ENCODE data around the gene MAP4K3.

Gene MAP4K3

DNA sequence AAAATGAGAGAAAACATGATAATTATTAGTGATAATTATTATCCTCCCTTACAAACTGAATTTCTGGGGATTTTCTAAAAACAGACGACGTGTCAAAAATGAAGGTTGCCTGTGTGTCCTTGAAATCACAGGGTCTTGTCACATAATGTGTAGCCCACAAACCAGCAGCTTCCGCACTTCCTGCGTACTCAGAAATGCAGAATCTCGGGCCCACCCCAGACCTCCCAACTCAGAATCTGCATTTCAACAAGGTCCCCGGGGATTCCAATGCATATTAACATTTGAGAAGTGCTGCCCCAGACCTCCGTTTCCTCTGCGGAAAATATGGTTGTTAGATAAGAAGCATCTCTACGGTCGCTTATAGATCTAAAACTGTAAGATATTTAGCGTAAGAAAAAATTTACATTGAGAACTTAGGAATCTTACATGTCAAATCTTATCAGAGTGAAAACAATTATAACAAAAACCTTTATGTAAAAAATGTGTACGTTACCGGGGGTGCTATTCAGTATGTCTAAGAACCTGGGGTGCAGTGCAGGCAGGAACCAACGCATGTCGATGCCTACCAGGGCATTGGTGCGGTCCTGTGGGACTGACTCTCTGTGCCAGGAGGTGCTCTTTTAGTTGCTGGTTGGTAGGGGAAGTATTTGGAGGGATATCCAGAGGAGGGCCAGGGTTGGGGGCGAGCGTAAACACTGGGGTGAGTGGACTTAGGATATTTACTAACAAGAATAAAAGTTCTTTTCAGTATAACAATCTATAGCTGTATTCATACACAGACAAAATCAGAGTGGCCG, 208.5 kb downstream of the MAP4K3 start:
- H3K4me1 Mint-ChIP-seq, result peaks cover 9 to 17% of the 10 kb centered on the region in 2 donors
- H3K4me3 Mint-ChIP-seq, result peak overlapping the region; percentile 61 to 65
- ATAC-seq (replicated peaks) (peak; percentile 50 to 53), DNase-seq (no peak)
- H3K9me3 Mint-ChIP-seq, result no peaks in the 10 kb centered on the region
- H3K27ac Mint-ChIP-seq, result no peak overlapping the region
- H3K27me3 Mint-ChIP-seq, result no peaks in the 10 kb centered on the region
- H3K36me3 Mint-ChIP-seq, result no peaks in the 10 kb centered on the region

DNA sequence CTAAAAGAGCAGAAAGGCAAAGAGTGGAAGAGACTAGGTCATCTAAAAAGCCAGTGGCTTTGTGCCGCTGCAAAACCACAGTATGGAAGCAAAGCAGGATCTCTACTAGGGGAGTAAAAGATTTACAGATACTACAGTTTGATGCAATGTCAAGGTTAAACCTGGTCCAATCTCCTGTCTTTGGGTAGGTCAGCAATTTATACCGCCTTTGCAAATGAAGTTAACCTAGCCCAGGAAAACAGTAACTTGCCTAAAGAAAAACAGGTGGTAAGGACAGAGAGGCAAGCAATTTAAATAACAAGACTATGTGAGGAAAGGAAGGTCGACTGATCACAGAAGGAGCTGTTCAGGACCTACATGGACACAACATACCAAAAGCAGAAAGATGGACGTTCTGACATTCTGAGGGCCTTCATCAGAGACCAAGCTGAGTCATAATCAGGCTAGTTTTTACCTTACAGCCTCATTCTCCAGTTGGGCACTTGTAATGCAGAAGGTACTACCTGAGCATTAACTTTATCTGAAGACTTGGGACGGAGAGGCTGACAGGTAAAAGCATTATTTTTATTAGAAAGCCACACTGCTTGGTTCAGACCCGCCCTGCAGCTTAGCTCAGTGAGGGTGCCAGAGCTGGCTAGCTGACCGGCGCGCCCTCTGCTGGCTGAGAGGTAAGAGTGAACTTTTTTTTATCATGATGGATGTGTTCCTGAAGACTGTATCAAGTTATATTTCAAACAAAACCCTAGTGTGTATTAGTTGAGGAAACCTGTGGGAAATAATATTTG, 209.3 kb downstream of the MAP4K3 start:
- H3K36me3 Mint-ChIP-seq, result no peaks in the 10 kb centered on the region
- H3K27ac Mint-ChIP-seq, result no peak overlapping the region

DNA sequence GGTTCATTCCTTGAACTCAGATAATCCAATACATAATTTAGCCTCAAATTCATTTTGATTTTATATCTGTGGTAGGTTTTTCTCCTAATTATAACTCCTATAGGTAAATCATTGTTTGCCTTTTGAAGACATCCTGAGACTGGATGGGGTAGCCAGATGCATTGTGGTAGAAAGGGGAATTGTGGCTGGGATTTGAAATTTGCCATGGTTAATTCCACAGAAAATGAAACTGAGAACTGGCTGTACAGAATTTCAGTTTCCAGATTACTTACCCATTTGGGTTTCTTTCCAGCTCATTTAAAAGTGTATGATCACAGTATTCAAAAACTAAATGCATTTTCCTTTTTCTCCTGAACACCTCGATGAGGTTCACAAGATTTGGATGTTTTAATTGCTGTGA, 211.5 kb downstream of the MAP4K3 start:
- ATAC-seq (replicated peaks) (peak in 1 of 2 donors; percentile 25), DNase-seq (no peak)
- Mint-ChIP-seq H3K4me3 (no peak overlapping the region), H3K27ac (no peak overlapping the region), H3K4me1 (peaks cover 9 to 17% of the 10 kb centered on the region in 2 donors), H3K9me3 (no peaks in the 10 kb centered on the region), H3K27me3 (no peaks in the 10 kb centered on the region), H3K36me3 (no peaks in the 10 kb centered on the region)

More for the DNA sequence above, 209.3 kb downstream of the MAP4K3 start:
- Mint-ChIP-seq H3K4me3 (peak overlapping the region; percentile 61 to 65), H3K27me3 (no peaks in the 10 kb centered on the region), H3K9me3 (no peaks in the 10 kb centered on the region), H3K4me1 (peaks cover 9 to 17% of the 10 kb centered on the region in 2 donors)
- ATAC-seq (replicated peaks) (peak; percentile 91), DNase-seq (peak; percentile 40)

DNA sequence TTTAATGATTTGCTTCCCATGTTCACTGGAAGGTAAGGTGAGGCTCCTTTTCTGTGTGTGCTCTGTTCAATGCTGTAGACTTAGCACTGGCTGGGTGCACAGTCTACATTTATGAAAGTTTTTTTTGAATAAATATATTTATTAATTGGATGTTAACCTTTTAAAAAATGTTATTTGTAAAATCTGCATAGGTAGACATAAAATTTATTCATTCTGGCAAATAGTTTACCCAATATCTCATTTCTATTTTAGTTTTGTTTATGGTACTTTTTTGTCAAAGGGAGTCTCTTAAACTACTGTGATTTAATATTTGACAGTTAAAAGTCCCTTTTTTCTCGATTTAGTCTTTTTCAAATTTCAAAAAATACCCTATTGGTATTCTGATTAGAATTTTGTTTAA, 213.2 kb downstream of the MAP4K3 start:
- no peaks in the 10 kb centered on the region for H3K36me3 Mint-ChIP-seq

DNA sequence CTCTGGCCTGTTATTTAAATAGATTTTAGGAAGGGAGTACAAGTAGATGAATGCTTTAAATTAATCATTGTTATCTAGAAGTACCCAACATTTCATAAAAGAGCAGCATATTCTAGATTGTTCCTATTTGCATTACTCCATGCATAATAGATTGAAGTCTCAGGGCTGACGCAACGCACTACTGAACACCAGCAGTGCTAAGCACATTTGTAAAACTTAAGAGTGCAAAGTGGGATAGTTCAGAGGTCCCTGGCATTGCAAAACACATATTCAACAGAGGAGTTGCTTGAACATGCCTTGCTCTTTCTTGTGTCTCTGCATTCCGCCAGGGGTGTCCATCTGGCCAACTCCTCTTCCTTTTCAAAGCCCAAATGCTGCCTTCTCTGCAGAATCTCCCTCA, 215.6 kb downstream of the MAP4K3 start:
- no peak overlapping the region for H3K27ac Mint-ChIP-seq

More for the DNA sequence above, 213.2 kb downstream of the MAP4K3 start:
- H3K4me1 Mint-ChIP-seq, result peaks cover 8 to 15% of the 10 kb centered on the region in 2 donors
- H3K27ac Mint-ChIP-seq, result no peak overlapping the region
- no peaks in the 10 kb centered on the region for H3K27me3 Mint-ChIP-seq
- ATAC-seq (replicated peaks) (no peak), DNase-seq (no peak)
- no peak overlapping the region for H3K4me3 Mint-ChIP-seq
- H3K9me3 Mint-ChIP-seq, result no peaks in the 10 kb centered on the region

DNA sequence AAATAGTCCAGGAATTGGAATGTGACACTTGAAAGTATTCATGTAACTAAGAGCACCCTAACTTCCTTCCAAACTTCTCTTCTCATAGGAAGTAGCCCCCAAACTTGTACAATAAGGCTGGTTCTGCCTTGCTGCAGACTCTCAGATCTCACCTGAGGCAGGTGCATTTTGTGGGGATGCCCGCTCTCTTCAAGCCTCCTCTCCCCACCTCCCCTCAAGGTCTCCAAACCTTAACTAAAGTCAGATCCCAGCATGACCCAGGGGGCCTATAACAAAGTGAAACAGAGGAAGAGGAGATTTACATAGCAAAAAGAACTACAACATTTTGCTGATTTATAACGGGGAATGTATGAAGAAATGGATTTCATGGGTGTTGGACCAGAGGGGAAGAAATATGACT, 216.9 kb downstream of the MAP4K3 start:
- Mint-ChIP-seq H3K27me3 (no peaks in the 10 kb centered on the region), H3K4me1 (peaks cover 9 to 10% of the 10 kb centered on the region in 2 donors), H3K36me3 (no peaks in the 10 kb centered on the region), H3K27ac (no peak overlapping the region), H3K4me3 (no peak overlapping the region), H3K9me3 (no peaks in the 10 kb centered on the region)
- DNase-seq (no peak), ATAC-seq (replicated peaks) (no peak)

More for the DNA sequence above, 215.6 kb downstream of the MAP4K3 start:
- Mint-ChIP-seq H3K36me3 (no peaks in the 10 kb centered on the region), H3K27me3 (no peaks in the 10 kb centered on the region), H3K9me3 (no peaks in the 10 kb centered on the region), H3K4me3 (no peak overlapping the region), H3K4me1 (peaks cover 6 to 8% of the 10 kb centered on the region in 2 donors)
- DNase-seq (no peak), ATAC-seq (replicated peaks) (no peak)

DNA sequence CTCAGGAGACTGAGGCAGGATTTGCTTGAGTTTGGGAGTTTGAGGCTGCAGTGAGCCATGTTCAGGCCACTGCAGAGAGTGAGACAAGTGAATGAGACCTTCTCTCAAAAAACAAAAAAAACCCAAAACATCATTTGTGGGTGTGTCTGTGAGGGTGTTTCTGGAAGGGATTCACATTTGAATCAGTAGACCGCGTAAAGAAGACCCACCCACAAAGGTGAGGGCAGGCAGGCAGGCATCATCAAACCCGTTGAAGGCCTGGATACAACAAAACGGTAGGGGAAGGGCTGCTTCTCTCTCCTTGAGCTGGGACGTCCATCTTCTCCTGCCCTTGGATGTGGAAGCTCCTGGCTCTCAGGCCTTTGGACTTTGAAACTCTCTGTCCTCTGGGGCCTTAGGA, 218.7 kb downstream of the MAP4K3 start:
- H3K4me3 Mint-ChIP-seq, result no peak overlapping the region
- peaks cover 7 to 10% of the 10 kb centered on the region in 2 donors for H3K4me1 Mint-ChIP-seq
- no peak for DNase-seq
- no peaks in the 10 kb centered on the region for H3K9me3 Mint-ChIP-seq
- no peak for ATAC-seq (replicated peaks)
- no peak overlapping the region for H3K27ac Mint-ChIP-seq
- H3K27me3 Mint-ChIP-seq, result no peaks in the 10 kb centered on the region
- no peaks in the 10 kb centered on the region for H3K36me3 Mint-ChIP-seq

DNA sequence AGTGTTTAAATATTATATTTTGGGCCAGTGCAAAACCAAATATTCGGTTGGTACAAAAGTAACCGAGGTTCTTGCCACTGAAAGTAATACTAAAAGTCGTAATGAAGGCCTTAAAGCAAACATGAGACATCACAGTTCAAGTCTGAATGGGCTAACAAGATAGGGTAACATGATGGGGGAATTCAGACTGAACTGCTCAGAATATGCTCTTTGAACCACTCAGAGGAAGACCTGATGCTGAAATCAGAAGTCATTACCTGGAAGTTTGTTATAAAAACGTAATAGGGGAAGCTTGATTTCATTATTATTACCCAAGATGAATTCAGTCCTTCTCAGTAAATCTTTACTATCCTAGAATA, 219.9 kb downstream of the MAP4K3 start:
- DNase-seq (no peak), ATAC-seq (replicated peaks) (peak in 1 of 2 donors; percentile 38)
- no peak overlapping the region for H3K4me3 Mint-ChIP-seq
- no peak overlapping the region for H3K27ac Mint-ChIP-seq
- H3K4me1 Mint-ChIP-seq, result peaks cover 7 to 10% of the 10 kb centered on the region in 2 donors
- H3K27me3 Mint-ChIP-seq, result no peaks in the 10 kb centered on the region
- peaks cover 0 to 4% of the 10 kb centered on the region in 2 donors for H3K36me3 Mint-ChIP-seq
- H3K9me3 Mint-ChIP-seq, result no peaks in the 10 kb centered on the region

DNA sequence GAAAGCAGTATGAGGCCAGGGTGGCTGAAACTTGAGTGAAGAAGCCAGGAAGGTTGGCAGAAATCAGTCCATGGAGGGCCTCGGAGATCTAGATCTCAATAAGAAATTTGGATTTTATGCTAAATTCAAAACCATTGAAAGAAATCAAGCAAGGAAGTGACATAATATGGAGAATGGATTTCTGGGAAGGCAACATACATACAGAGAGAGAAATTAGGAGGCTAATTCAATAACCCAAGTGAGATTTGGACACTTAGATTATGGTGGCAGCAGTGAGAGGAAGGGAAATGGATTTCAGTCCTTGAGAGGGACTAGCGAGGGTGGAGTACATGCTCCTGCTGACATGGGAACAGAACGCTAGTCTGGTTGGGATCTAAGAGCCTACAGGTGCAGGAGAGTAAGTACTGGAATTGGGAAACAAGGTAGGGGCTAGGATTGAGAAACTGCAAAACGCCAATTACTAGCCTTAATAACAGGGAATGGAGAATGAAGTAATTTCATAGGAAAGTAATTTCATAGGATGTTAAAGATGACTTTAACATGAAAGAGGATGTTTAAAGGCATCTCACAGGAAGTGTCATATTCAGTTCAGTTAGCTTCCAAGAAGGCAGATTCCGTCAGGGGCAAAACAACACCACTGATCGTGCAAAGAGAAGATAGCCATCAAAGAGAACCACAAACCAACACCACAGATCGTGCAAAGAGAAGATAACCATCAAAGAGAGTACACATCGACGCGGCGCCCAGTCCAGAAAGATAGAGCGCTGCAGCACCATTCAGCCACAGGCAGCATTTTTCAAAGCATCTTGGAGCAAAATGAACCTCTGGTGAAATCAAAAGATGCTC, 220.5 kb downstream of the MAP4K3 start:
- Mint-ChIP-seq H3K36me3 (peaks cover 0 to 5% of the 10 kb centered on the region in 2 donors), H3K4me3 (no peak overlapping the region), H3K27me3 (no peaks in the 10 kb centered on the region), H3K4me1 (peaks cover 7 to 10% of the 10 kb centered on the region in 2 donors), H3K9me3 (no peaks in the 10 kb centered on the region), H3K27ac (no peak overlapping the region)
- ATAC-seq (replicated peaks), result peak; percentile 39 to 62
- no peak for DNase-seq

DNA sequence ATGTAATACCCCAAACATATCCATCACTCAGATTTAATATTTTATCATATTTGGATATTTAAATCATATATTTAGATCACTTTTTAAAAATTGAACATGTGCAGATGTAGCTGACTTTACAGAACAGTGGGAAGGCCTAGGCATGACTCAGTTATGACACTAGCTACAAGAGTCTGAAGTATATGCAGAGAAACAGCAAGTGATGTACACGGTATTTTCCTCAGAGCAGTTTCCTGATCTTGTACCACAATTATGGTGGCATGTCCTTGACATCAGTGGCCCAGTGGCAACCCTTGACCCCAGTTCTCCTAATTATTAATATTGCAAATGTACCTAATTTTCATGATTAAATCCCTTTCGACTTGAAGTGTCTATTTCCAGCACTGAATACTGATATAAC, 221.5 kb downstream of the MAP4K3 start:
- DNase-seq (no peak), ATAC-seq (replicated peaks) (no peak)
- H3K27ac Mint-ChIP-seq, result no peak overlapping the region
- peaks cover 0 to 5% of the 10 kb centered on the region in 2 donors for H3K36me3 Mint-ChIP-seq
- no peaks in the 10 kb centered on the region for H3K9me3 Mint-ChIP-seq
- H3K4me1 Mint-ChIP-seq, result peaks cover 7 to 10% of the 10 kb centered on the region in 2 donors
- no peak overlapping the region for H3K4me3 Mint-ChIP-seq
- H3K27me3 Mint-ChIP-seq, result no peaks in the 10 kb centered on the region

DNA sequence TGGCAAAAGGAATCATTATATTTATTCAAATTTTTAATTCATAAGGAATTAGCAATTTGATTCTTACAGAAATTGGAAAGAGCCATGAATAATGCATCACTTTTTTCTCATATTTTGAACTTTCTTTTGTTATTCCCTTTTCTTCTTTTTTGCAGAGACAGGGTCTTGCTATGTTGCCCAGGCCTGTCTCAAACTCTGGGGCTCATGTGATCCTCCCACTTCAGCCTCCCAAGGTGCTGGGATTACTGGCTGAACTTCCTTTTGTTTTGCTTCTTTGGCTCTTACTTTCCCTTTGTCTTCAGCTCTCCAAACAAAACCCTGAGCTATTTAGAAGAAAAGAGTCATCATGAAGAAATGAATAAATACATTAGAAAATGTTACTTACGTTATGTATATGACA, 224.1 kb downstream of the MAP4K3 start:
- DNase-seq (no peak), ATAC-seq (replicated peaks) (no peak)
- Mint-ChIP-seq H3K27ac (no peak overlapping the region), H3K4me1 (peaks cover 7 to 10% of the 10 kb centered on the region in 2 donors), H3K36me3 (peaks cover 0 to 5% of the 10 kb centered on the region in 2 donors), H3K27me3 (no peaks in the 10 kb centered on the region), H3K9me3 (no peaks in the 10 kb centered on the region), H3K4me3 (no peak overlapping the region)

DNA sequence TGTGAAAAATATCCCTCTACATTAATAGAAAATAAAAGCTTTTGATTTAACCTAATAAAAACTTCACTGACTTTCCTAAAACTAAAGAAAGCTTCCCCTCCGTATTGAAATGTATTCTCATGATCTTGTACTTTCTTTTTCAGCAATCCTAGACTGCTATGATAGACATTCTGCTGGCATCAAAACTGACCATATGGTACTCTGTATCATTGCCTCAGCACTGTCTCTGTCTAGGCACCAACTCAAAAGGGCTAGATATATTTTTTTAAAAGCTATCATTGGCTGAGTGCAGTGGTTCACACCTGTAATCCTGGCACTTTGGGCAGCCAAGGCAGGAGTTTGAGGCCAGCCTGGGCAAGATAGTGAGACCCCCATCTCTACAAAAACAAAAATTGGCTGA, 226.2 kb downstream of the MAP4K3 start:
- Mint-ChIP-seq H3K27me3 (no peaks in the 10 kb centered on the region), H3K36me3 (peaks cover 0 to 5% of the 10 kb centered on the region in 2 donors), H3K9me3 (no peaks in the 10 kb centered on the region), H3K4me3 (no peak overlapping the region), H3K27ac (no peak overlapping the region), H3K4me1 (no peaks in the 10 kb centered on the region)
- DNase-seq (no peak), ATAC-seq (replicated peaks) (no peak)

DNA sequence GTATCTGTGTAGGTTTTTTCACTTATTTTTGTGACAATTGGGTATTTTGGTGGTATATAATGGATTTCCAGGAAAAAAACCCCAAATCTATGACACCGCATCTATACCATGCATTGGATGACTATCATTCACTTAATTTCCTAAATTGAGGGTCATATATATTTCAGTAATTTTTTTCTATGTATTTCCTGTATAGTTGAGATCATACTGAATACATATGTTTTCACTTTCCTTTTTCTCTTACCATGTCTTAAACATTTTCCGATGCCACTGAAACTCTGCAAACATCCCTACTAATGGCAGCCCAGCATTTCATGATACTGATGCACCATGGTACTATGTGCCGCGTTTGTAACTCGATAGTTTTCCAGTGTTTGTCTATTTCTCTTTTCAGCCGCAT, 233.7 kb downstream of the MAP4K3 start:
- H3K4me3 Mint-ChIP-seq, result no peak overlapping the region

More for the DNA sequence above, 233.7 kb downstream of the MAP4K3 start:
- Mint-ChIP-seq H3K36me3 (peaks cover 0 to 3% of the 10 kb centered on the region in 2 donors), H3K27ac (no peak overlapping the region), H3K27me3 (peaks cover 0 to 6% of the 10 kb centered on the region in 2 donors), H3K9me3 (peaks cover 8 to 14% of the 10 kb centered on the region in 2 donors), H3K4me1 (no peaks in the 10 kb centered on the region)
- DNase-seq, result no peak
- no peak for ATAC-seq (replicated peaks)

All from stimulated activated naive B cell treated with anti-CD40 and anti-IgM and Interleukin-4, amounts not matched to agents 10 μg/mL and 1 μg/mL and 100 μg/mL, for 72 hours (primary cell).